NCI-H1417 treated with DMSO at 0.1 percent for 48 hours (cell line): ENCODE results near the gene P2RY8.
"Not testable (repeated sequence)": the region's sequence is repeated elsewhere in the genome, so short reads cannot be mapped to it uniquely, and the experiment has no call there.

Source experiments
- DNase-seq: peaks from one replicate; lab custom pipeline; 2025; lab: John Stamatoyannopoulos, UW

Gene P2RY8

GRCh38 chrX:1537031-1537715 lies at the start of gene P2RY8:
P2RY8 (minus strand) TSS chrX:1537185; CDS start chrX:1466558, 70,627 bp downstream.
- DNase-seq = no peak

GRCh38 chrX:1584237-1585011 lies 47.4 kb upstream of the P2RY8 start:
- no peak for DNase-seq

GRCh38 chrX:1582686-1583437 lies 45.9 kb upstream of the P2RY8 start:
- no peak for DNase-seq

- DNase-seq = no peak
Measured at GRCh38 chrX:1581132-1581531, 44.1 kb upstream of the P2RY8 start.

- no peak for DNase-seq
Measured at GRCh38 chrX:1578511-1579173, 41.7 kb upstream of the P2RY8 start.

- DNase-seq = no peak
Measured at GRCh38 chrX:1577845-1578244, 40.9 kb upstream of the P2RY8 start.

- no peak for DNase-seq
Measured at GRCh38 chrX:1576201-1576992, 39.4 kb upstream of the P2RY8 start.

GRCh38 chrX:1574181-1574580 lies 37.2 kb upstream of the P2RY8 start:
- not testable (repeated sequence) for DNase-seq

- DNase-seq = no peak
Measured at GRCh38 chrX:1564750-1565683, 28.0 kb upstream of the P2RY8 start.

GRCh38 chrX:1564077-1564476 lies 27.1 kb upstream of the P2RY8 start:
- not testable (repeated sequence) for DNase-seq

- DNase-seq = no peak
Measured at GRCh38 chrX:1561164-1561563, 24.2 kb upstream of the P2RY8 start.

GRCh38 chrX:1558761-1559468 lies 21.9 kb upstream of the P2RY8 start:
- DNase-seq = no peak

- not testable (repeated sequence) for DNase-seq
Measured at GRCh38 chrX:1557442-1557841, 20.5 kb upstream of the P2RY8 start.

GRCh38 chrX:1555370-1555769 lies 18.4 kb upstream of the P2RY8 start:
- DNase-seq = no peak

- no peak for DNase-seq
Measured at GRCh38 chrX:1554469-1555210, 17.7 kb upstream of the P2RY8 start.

GRCh38 chrX:1551959-1552546 lies 15.1 kb upstream of the P2RY8 start:
- DNase-seq = no peak

- DNase-seq = no peak
Measured at GRCh38 chrX:1546691-1547251, 9.8 kb upstream of the P2RY8 start.

- no peak for DNase-seq
Measured at GRCh38 chrX:1545776-1546408, 8.9 kb upstream of the P2RY8 start.
